GM18519 (cell line): ENCODE measurements around the gene TBX20.

ENCODE experiments used
- ATAC-seq: cut with Tn5 transposase; IDR thresholded peaks from one replicate; pipeline ENCODE4 v1.9.1; 2021; ENCODE audit warnings: mild to moderate bottlenecking, moderate library complexity; ENCODE audit not compliant: unreplicated experiment, low FRiP score

Gene TBX20

GRCh38 chr7:35253710-35254495, at the start of gene TBX20:
TBX20 (minus strand) TSS chr7:35254100; CDS start chr7:35253620, 480 bp downstream.
- ATAC-seq = peak; percentile 63

GRCh38 chr7:35289376-35289775, 35.5 kb upstream of the TBX20 start:
- no peak for ATAC-seq

DNA sequence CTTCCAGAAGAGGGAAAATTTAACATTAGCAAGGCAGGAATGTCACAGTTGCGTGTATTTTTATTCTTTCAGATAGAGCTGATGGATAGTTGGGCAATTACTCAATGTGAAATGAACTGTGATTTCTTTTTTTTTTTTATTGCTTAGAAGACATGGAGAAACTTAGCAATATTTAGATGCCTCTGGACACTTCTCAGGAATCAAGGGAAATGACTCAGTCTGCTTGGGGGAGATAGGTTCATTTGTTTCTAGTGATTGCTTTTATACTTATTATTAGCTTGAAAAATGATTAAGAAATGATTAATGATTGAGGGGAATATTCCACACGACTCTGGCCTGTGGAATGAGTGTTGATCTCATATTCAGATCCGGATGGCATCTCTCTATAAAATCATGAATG, 33.1 kb upstream of the TBX20 start:
- ATAC-seq = no peak

- ATAC-seq = no peak
Measured at GRCh38 chr7:35286422-35286821, 32.5 kb upstream of the TBX20 start.

DNA sequence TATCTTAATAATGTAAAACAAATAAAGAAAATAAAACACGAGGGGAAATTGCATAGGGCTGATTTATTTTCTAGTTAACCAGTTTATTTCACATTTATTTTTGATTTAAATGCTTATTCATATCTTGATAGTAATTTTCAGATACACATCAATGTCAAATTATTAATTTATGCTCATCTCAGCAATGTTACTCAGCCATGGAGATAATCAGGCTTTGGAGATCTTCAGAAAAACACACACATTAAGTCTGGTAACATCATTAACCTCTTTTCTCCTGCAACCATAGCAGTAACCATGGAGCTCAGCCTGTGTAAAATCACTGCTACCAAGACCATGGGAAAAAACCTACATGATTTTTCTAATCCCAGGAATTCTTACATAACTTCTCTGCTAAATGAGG, 31.9 kb upstream of the TBX20 start:
- ATAC-seq = no peak

- no peak for ATAC-seq
Measured at GRCh38 chr7:35280902-35281301, 27.0 kb upstream of the TBX20 start.

DNA sequence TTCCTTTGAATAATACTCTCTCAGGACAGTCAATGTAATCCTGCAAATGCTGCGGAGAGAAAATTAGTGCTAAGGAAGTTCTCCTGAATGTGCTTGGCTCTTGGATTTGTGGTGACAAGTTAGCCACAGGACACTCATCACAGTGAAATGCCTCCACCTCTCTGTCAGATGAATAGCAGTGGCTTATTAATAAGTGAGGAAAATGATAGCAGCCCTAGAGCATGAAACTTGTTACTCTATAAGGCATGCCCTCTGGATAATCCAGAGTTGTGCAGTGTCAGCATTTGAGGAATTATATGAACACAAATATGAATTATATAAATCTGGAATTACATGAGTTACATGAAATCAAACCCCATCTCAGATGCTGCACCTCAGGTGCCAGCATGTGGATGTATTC, 23.5 kb upstream of the TBX20 start:
- ATAC-seq = no peak

- ATAC-seq = no peak
Measured at GRCh38 chr7:35272246-35272645, 18.3 kb upstream of the TBX20 start.

- no peak for ATAC-seq
Measured at GRCh38 chr7:35268953-35269352, 15.1 kb upstream of the TBX20 start.

GRCh38 chr7:35267411-35267810, 13.5 kb upstream of the TBX20 start:
- no peak for ATAC-seq

DNA sequence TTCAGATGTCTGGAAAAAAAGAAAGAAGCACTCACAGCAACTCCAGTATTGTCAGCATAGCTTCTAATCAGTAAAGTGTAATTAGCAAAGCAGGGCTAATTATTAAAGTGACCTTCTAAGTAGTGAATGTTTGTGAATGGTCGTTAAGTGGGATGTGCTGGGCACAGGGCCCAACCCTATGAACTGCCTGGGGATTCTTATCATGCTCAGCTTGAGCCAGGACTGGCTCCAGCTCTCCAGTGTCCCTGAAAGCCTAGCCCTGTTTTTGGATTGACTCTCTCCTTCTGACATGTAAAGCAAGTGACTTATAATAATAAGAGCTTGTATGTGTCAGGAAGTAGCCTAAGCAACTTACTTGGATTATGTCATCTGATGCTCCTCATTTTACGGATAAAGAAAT, 9.5 kb upstream of the TBX20 start:
- ATAC-seq = no peak

- ATAC-seq = no peak
Measured at GRCh38 chr7:35261476-35262285, 7.8 kb upstream of the TBX20 start.

DNA sequence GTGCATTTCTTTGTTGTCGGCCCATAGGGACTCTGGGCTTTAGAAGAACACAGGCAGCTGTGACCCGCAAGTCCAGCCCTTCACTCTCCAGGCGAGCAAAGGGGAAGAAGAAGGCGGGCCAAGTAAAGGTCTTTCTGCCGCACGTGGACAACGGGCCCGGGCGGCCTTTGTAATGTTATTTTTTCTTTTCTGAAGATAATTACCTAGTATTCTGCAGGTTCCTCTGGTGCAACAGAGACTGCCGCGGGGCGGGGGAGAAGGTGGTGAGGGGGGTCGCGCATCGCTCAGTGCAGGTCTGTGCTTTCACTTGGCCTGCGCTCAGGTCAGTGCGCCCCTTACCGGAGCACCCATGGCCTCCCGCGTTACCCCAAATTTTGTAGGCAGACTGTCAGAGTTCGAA, 7.1 kb upstream of the TBX20 start:
- ATAC-seq = no peak

- ATAC-seq = no peak
Measured at GRCh38 chr7:35260246-35260645, 6.3 kb upstream of the TBX20 start.

DNA sequence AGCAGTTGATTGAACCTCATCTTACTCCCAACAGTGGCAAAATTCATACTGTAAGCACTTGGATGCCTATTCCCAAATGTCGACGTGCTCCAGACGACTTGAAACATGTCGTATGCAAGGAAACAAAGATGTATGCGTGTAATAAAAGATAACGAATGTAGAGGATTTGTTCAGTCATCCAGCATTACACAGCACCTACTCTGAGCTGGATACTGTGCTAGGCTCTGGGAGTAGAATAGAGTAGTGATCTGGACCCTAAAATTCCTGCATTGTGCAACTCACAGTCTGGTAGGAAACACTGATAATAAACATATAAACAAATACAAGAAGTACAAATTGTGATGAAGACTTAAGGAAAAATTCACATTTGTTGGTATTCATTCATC, 5.6 kb upstream of the TBX20 start:
- ATAC-seq = no peak

GRCh38 chr7:35258868-35259522, 5.1 kb upstream of the TBX20 start:
- no peak for ATAC-seq

DNA sequence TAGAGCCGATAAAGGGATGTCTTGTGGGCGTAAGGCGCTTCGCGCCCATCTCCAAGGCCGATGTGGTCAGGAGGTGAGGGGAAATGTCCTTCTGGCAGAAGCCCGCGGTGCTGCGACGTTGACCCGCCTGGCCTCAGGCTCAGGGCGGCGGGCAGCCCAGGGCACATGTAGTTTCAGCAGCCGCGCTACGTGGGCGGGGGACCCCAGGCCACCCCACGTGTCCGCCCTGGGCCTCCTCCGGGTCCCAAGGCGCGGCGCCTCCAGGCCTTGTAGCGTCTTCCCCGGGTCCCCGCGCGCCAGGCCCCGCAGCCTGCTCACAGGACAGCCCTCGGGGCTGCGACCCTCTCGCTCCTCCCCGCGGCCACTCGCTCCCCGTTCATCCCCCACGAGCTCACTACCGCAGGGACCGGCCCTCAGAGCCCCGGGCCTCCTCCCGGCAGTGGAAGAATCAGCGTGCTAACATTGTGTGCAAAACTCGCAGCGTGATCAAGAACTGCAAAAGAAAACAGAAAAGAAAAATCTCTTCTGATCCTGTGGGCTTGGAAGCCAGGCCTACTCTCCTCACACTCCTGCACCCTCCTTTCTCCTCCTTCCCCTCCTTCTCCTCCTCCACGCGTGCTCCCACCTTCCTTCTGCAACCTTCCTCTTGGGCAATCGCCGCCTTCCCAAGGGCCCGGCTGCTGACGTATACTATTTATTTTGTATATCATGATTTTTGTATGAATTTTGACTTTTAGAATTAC, 4.4 kb upstream of the TBX20 start:
- no peak for ATAC-seq

GRCh38 chr7:35257251-35258124, 3.6 kb upstream of the TBX20 start:
- ATAC-seq = no peak

GRCh38 chr7:35256256-35257175, 2.6 kb upstream of the TBX20 start:
- no peak for ATAC-seq
